Esophagus muscularis mucosa (tissue), 4 donors: Measurements from ENCODE around the gene EPN1. TPM values are rescaled to one million over a fixed set of nuclear protein-coding genes. Genes with fewer than 3 reads are reported as not detected.

Experiments
- DNase-seq: peaks from one replicate; pipeline ENCODE4 v3.0.0-alpha.2; 2017; ENCODE audit errors: extremely low spot score
- H3K27ac ChIP-seq, 4 donors: fragments of 200-600 bp; sonication (generic); replicated peaks in 1 of 4; 1 replicate in 3 of 4; 2 replicates in 1 of 4; pipeline ENCODE4 v1.5.1; 2016 to 2019; ENCODE audit warnings: mild to moderate bottlenecking in 1 of 4
- H3K27me3 ChIP-seq, 4 donors: fragments of 200-600 bp; sonication (generic); one replicate each; pipeline versions ENCODE4 v1.5.1 to v1.6.0; 2016 to 2019
- H3K36me3 ChIP-seq, 4 donors: fragments of 200-600 bp; sonication (generic); one replicate each; pipeline ENCODE4 v1.5.1; 2016 to 2019
- H3K4me1 ChIP-seq, 4 donors: fragments of 200-600 bp; sonication (generic); one replicate each; pipeline ENCODE4 v1.5.1; 2016 to 2019
- H3K4me3 ChIP-seq, 4 donors: fragments of 200-600 bp; sonication (generic); 1 replicate in 2 of 4; 2 replicates in 2 of 4; pipeline ENCODE4 v1.5.1; 2016 to 2019; ENCODE audit warnings: mild to moderate bottlenecking in 4 of 4, moderate library complexity in 1 of 4
- H3K9me3 ChIP-seq, 4 donors: fragments of 200-600 bp; sonication (generic); 1 replicate in 3 of 4; 2 replicates in 1 of 4; pipeline ENCODE4 v1.5.1; 2016 to 2019
- CTCF ChIP-seq, 3 experiments: fragments of 200-600 bp in 2 of 3; fragments of 450-650 bp in 1 of 3; sonication (generic) in 2 of 3; IDR thresholded peaks; one replicate each; pipeline ENCODE4 v1.5.1; 2017 to 2019; ENCODE audit warnings: antibody characterized with exemption in 3 of 3, mild to moderate bottlenecking in 2 of 3, moderate library complexity in 1 of 3
- EP300 ChIP-seq: sonication (generic); formaldehyde crosslinking; IDR thresholded peaks from one replicate; pipeline ENCODE4 v1.6.1; 2017; ENCODE audit warnings: antibody characterized with exemption
- POLR2A ChIP-seq: fragments of 450-650 bp; IDR thresholded peaks from one replicate; pipeline ENCODE4 v1.6.1; 2017; ENCODE audit warnings: antibody characterized with exemption, moderate library complexity, mild to moderate bottlenecking, low read depth
- POLR2AphosphoS5 ChIP-seq, 2 donors: sonication (generic); formaldehyde crosslinking; IDR thresholded peaks; one replicate each; pipeline ENCODE4 v1.6.1; 2017; ENCODE audit warnings: antibody characterized with exemption in 2 of 2
- WGBS: methylation state at CpG from one replicate; pipeline ENCODE4 v1.1.5; 2018; 5-methylcytosine and 5-hydroxymethylcytosine counted together
- intact Hi-C: fragments of 100-400 bp; cut with DNase I; formaldehyde crosslinking; loops from one replicate; pipeline ENCODE4 v1.15.1; 2023
- total RNA-seq, 4 donors: library from RNA; depleted of rRNA; stranded (reverse); fragments of >200 nt; gene quantifications; one replicate each; pipeline versions ENCODE4 v1.1.0 to v1.2.1, GENCODE V29; 2016

EPN1 gene
- total RNA-seq, 4 donors from 2014 or later, result 30.7 to 176 (median 104) TPM

- no peak for DNase-seq
- WGBS, result 53% methylated on average over 18 of the region's 18 CpGs
- peak overlapping the region; percentile 78 to 100 (median 92) for H3K4me3 ChIP-seq
- no peaks in the 10 kb centered on the region for H3K27me3 ChIP-seq
- H3K27ac ChIP-seq, result peak overlapping the region in 1 of 4 donors; percentile 2
- no peaks in the 10 kb centered on the region for H3K9me3 ChIP-seq
- peaks cover 28 to 40% (median 38%) of the 10 kb centered on the region in 4 donors for H3K36me3 ChIP-seq
- H3K4me1 ChIP-seq, result peaks cover 52 to 71% (median 63%) of the 10 kb centered on the region in 4 donors
- TF ChIP-seq POLR2A (no peak), EP300 (no peak), POLR2AphosphoS5 (IDR thresholded peaks at IDR 0.05) (no peak), CTCF (IDR thresholded peaks at IDR 0.05) (no peak)
- intact Hi-C loops, result loop anchor here (2.0 to 10.0 kb wide), 2 partner anchors 16 to 542 kb away; partner anchors contain the start of gene PPP1R12C
Measured at GRCh38 chr19:55656988-55657747, 17.9 kb upstream of the EPN1 start.

GRCh38 chr19:55658846-55659459 lies 16.1 kb upstream of the EPN1 start:
- Histone ChIP-seq H3K36me3 (peaks cover 46 to 56% (median 51%) of the 10 kb centered on the region in 4 donors), H3K27me3 (no peaks in the 10 kb centered on the region), H3K9me3 (no peaks in the 10 kb centered on the region), H3K27ac (no peak overlapping the region), H3K4me1 (peaks cover 45 to 63% (median 53%) of the 10 kb centered on the region in 4 donors), H3K4me3 (no peak overlapping the region)
- intact Hi-C loops, result loop anchor here (10.0 kb wide), 1 partner anchor 544 kb away; the partner anchor contains the start of gene PPP1R12C
- DNase-seq, result no peak
- TF ChIP-seq EP300 (no peak), POLR2AphosphoS5 (IDR thresholded peaks at IDR 0.05) (no peak), CTCF (IDR thresholded peaks at IDR 0.05) (no peak), POLR2A (no peak)
- 86% methylated on average over 31 of the region's 37 CpGs for WGBS

GRCh38 chr19:55659822-55660221 lies 15.2 kb upstream of the EPN1 start:
- TF ChIP-seq CTCF (IDR thresholded peaks at IDR 0.05) (no peak), POLR2A (no peak), POLR2AphosphoS5 (IDR thresholded peaks at IDR 0.05) (no peak), EP300 (no peak)

GRCh38 chr19:55660404-55660803 lies 14.6 kb upstream of the EPN1 start:
- DNase-seq, result no peak
- no peak overlapping the region for H3K27ac ChIP-seq
- intact Hi-C loops, result no loop called here
- no peaks in the 10 kb centered on the region for H3K27me3 ChIP-seq
- WGBS, result 88% methylated on average over 9 of the region's 12 CpGs
- no peak overlapping the region for H3K4me3 ChIP-seq
- TF ChIP-seq POLR2A (no peak), EP300 (no peak), CTCF (IDR thresholded peaks at IDR 0.05) (no peak), POLR2AphosphoS5 (IDR thresholded peaks at IDR 0.05) (no peak)
- H3K9me3 ChIP-seq, result no peaks in the 10 kb centered on the region
- peaks cover 45 to 63% (median 52%) of the 10 kb centered on the region in 4 donors for H3K4me1 ChIP-seq
- peaks cover 61 to 70% (median 65%) of the 10 kb centered on the region in 4 donors for H3K36me3 ChIP-seq

More at GRCh38 chr19:55659822-55660221, 15.2 kb upstream of the EPN1 start:
- Histone ChIP-seq H3K4me1 (peaks cover 45 to 63% (median 53%) of the 10 kb centered on the region in 4 donors), H3K27ac (no peak overlapping the region), H3K9me3 (no peaks in the 10 kb centered on the region), H3K36me3 (peaks cover 55 to 65% (median 60%) of the 10 kb centered on the region in 4 donors), H3K27me3 (no peaks in the 10 kb centered on the region), H3K4me3 (no peak overlapping the region)
- intact Hi-C loops, result loop anchor here (10.0 kb wide), 1 partner anchor 545 kb away; the partner anchor contains the start of gene PPP1R12C
- 75% methylated on average over 9 of the region's 9 CpGs for WGBS
- no peak for DNase-seq
